Breast epithelium (tissue), 3 donors: Measurements from ENCODE around the gene VPS13A.

ENCODE experiments used
- CTCF ChIP-seq, 3 donors: fragments of 450-650 bp; IDR thresholded peaks; one replicate each; pipeline ENCODE4 v1.5.1; 2016 to 2017; ENCODE audit warnings: antibody characterized with exemption in 3 of 3, mild to moderate bottlenecking in 3 of 3, moderate library complexity in 3 of 3
- POLR2A ChIP-seq: fragments of 450-650 bp; IDR thresholded peaks from one replicate; pipeline ENCODE4 v1.6.1; 2016; ENCODE audit warnings: antibody characterized with exemption, mild to moderate bottlenecking, moderate library complexity
- POLR2AphosphoS5 ChIP-seq, 3 donors: sonication (generic); formaldehyde crosslinking; IDR thresholded peaks; one replicate each; pipeline ENCODE4 v1.6.1; 2017; ENCODE audit warnings: antibody characterized with exemption in 3 of 3

- TF ChIP-seq CTCF (IDR thresholded peaks at IDR 0.05) (no peak), POLR2A (no peak), POLR2AphosphoS5 (IDR thresholded peaks at IDR 0.05) (no peak)
Observed at GRCh38 chr9:77237896-77238295, 60.6 kb downstream of the VPS13A start.
